SK-N-SH (cell line): ENCODE measurements around the gene SPACA7. TPM values are rescaled to one million over a fixed set of nuclear protein-coding genes. Genes with fewer than 3 reads are reported as not detected.

Experiments
- CTCF ChIA-PET: fragments of 300-600, 350-600 bp; formaldehyde crosslinking; extraction: SDS; loops from one replicate; lab custom pipeline; 2021; lab: Yijun Ruan, JAX
- POLR2A ChIA-PET: fragments of 350-600 bp; sonication (Branson Sonifier 250); formaldehyde crosslinking; extraction: SDS; loops from one replicate; lab custom pipeline; 2020; ENCODE audit warnings: antibody characterized with exemption, inconsistent platforms; lab: Yijun Ruan, JAX
- DNase-seq: peaks from one replicate; pipeline ENCODE4 v3.0.0; 2012
- H2AFZ ChIP-seq: fragments of 200-600 bp; sonication (generic); 2 replicates; pipeline ENCODE4 v1.8.1; 2016; ENCODE audit warnings: antibody characterized with exemption, mild to moderate bottlenecking, low read depth
- H3F3A ChIP-seq: fragments of 200-600 bp; sonication (generic); replicated peaks from 2 replicates; pipeline ENCODE3; 2016; ENCODE audit warnings: antibody characterized with exemption, mild to moderate bottlenecking; ENCODE audit not compliant: insufficient read depth
- H3K27ac ChIP-seq, 2 experiments: fragments of 200-500 bp in 1 of 2; fragments of 200-600 bp in 1 of 2; sonication (Bioruptor generic) in 1 of 2; sonication (generic), shearing (Covaris generic) in 1 of 2; 2 replicates each; pipeline versions ENCODE4 v1.5.1 to v1.6.1; 2014 to 2016; ENCODE audit warnings: low read depth in 2 of 2, inconsistent platforms in 1 of 2, low read length in 1 of 2, mild to moderate bottlenecking in 1 of 2, mixed read lengths in 1 of 2
- H3K27me3 ChIP-seq: fragments of 200-600 bp; sonication (generic), shearing (Covaris generic); 2 replicates; pipeline ENCODE4 v1.6.1; 2016; ENCODE audit warnings: mixed run types; ENCODE audit not compliant: insufficient read depth
- H3K36me3 ChIP-seq, 2 experiments: fragments of 200-500 bp in 1 of 2; fragments of 200-600 bp in 1 of 2; sonication (Bioruptor generic) in 1 of 2; sonication (generic) in 1 of 2; replicated peaks in 1 of 2; 2 replicates each; pipeline versions ENCODE3 to v1.5.1; 2014 to 2016; ENCODE audit warnings: low read length in 1 of 2, mild to moderate bottlenecking in 1 of 2; ENCODE audit not compliant: insufficient read depth in 2 of 2, control insufficient read depth in 1 of 2
- H3K4me1 ChIP-seq, 2 experiments: fragments of 200-500 bp in 1 of 2; fragments of 200-600 bp in 1 of 2; sonication (Bioruptor generic) in 1 of 2; sonication (generic), shearing (Covaris generic) in 1 of 2; 2 replicates each; pipeline versions ENCODE4 v1.5.1 to v1.6.1; 2014 to 2016; ENCODE audit warnings: low read depth in 1 of 2, low read length in 1 of 2, mixed run types in 1 of 2; ENCODE audit not compliant: insufficient read depth in 2 of 2, control insufficient read depth in 1 of 2
- H3K4me2 ChIP-seq: fragments of 200-600 bp; sonication (generic), shearing (Covaris generic); 2 replicates; pipeline ENCODE4 v1.6.1; 2017; ENCODE audit warnings: mixed run types
- H3K4me3 ChIP-seq, 2 experiments: fragments of 200-500 bp in 1 of 2; fragments of 200-600 bp in 1 of 2; sonication (Bioruptor generic) in 1 of 2; sonication (generic), shearing (Covaris generic) in 1 of 2; 2 replicates each; pipeline versions ENCODE4 v1.5.1 to v1.8.1; 2014 to 2016; ENCODE audit warnings: low read depth in 2 of 2, inconsistent platforms in 1 of 2, low read length in 1 of 2, mild to moderate bottlenecking in 1 of 2, mixed read lengths in 1 of 2, moderate library complexity in 1 of 2
- H3K79me2 ChIP-seq: fragments of 200-600 bp; sonication (generic); 2 replicates; pipeline ENCODE4 v1.8.1; 2017; ENCODE audit warnings: mild to moderate bottlenecking; ENCODE audit not compliant: insufficient read depth
- H3K9ac ChIP-seq: fragments of 200-600 bp; sonication (generic); 2 replicates; pipeline ENCODE4 v1.6.1; 2017; ENCODE audit warnings: mixed run types
- H3K9me2 ChIP-seq: fragments of 200-600 bp; sonication (generic); 2 replicates; pipeline ENCODE4 v1.6.1; 2017; ENCODE audit warnings: mixed run types
- H3K9me3 ChIP-seq: fragments of 200-600 bp; sonication (generic); 2 replicates; pipeline ENCODE4 v1.6.1; 2017; ENCODE audit warnings: mixed run types, mild to moderate bottlenecking, moderate library complexity
- H4K20me1 ChIP-seq: fragments of 200-600 bp; sonication (generic); 2 replicates; pipeline ENCODE4 v1.6.1; 2017; ENCODE audit warnings: mild to moderate bottlenecking, mixed run types; ENCODE audit not compliant: insufficient read depth
- EP300 ChIP-seq, 2 experiments: IDR thresholded peaks; 2 replicates each; pipeline versions ENCODE4 v1.4.0 to v1.6.1; 2012; ENCODE audit warnings: borderline replicate concordance in 1 of 2, low read depth in 1 of 2, low read length in 1 of 2
- EZH2phosphoT487 ChIP-seq: fragments of 200-600 bp; sonication (generic); IDR thresholded peaks from 2 replicates; pipeline ENCODE4 v1.6.1; 2017; ENCODE audit warnings: low read depth, mixed run types, mild to moderate bottlenecking, antibody characterized with exemption, moderate library complexity, borderline replicate concordance
- FOXJ3 ChIP-seq: sonication (generic); formaldehyde crosslinking; IDR thresholded peaks from 2 replicates; pipeline ENCODE4 v1.5.1; 2020; ENCODE audit warnings: mild to moderate bottlenecking, missing genetic modification reagents
- FOXM1 ChIP-seq: IDR thresholded peaks from 2 replicates; pipeline ENCODE4 v1.4.0; 2012; ENCODE audit warnings: low read depth, mild to moderate bottlenecking
- IRF3 ChIP-seq: fragments of 150-350 bp; IDR thresholded peaks from 2 replicates; pipeline ENCODE4 v1.6.1; 2016; ENCODE audit warnings: mild to moderate bottlenecking, low read depth, low read length
- JUND ChIP-seq: IDR thresholded peaks from 2 replicates; pipeline ENCODE4 v1.4.0; 2012
- MEF2A ChIP-seq: IDR thresholded peaks from 2 replicates; pipeline ENCODE4 v1.4.0; 2012; ENCODE audit warnings: low read depth, borderline replicate concordance
- MXI1 ChIP-seq: IDR thresholded peaks from 2 replicates; pipeline ENCODE4 v1.6.1; 2012; ENCODE audit warnings: mild to moderate bottlenecking, low read depth, low read length, improper control_type of control experiment
- NFIC ChIP-seq: IDR thresholded peaks from 2 replicates; pipeline ENCODE4 v1.4.0; 2012; ENCODE audit warnings: borderline replicate concordance
- NRF1 ChIP-seq: IDR thresholded peaks from 2 replicates; pipeline ENCODE4 v1.6.1; 2012; ENCODE audit warnings: low read depth, mild to moderate bottlenecking, low read length
- POLR2AphosphoS5 ChIP-seq: IDR thresholded peaks from 2 replicates; pipeline ENCODE4 v1.6.1; 2012; ENCODE audit warnings: low read depth, low read length
- RFX5 ChIP-seq: IDR thresholded peaks from 2 replicates; pipeline ENCODE4 v1.6.1; 2012; ENCODE audit warnings: mild to moderate bottlenecking, improper control_type of control experiment, low read length
- TEAD4 ChIP-seq: IDR thresholded peaks from 2 replicates; pipeline ENCODE4 v1.4.0; 2012; ENCODE audit warnings: mild to moderate bottlenecking, borderline replicate concordance; ENCODE audit not compliant: insufficient read depth
- ZBTB33 ChIP-seq: IDR thresholded peaks from 2 replicates; pipeline ENCODE4 v1.4.0; 2012; ENCODE audit warnings: low read depth, borderline replicate concordance
- WGBS: methylation state at CpG from one replicate; pipeline ENCODE4 v1.1.6; 2017; ENCODE audit warnings: low lambda C conversion rate; 5-methylcytosine and 5-hydroxymethylcytosine counted together
- polyA plus RNA-seq, 3 experiments: library from polyadenylated mRNA; depleted of rRNA; stranded (reverse); fragments of >200 nt; gene quantifications; 2 replicates each; pipeline ENCODE4 v1.2.3, GENCODE V29; 2012

SPACA7 gene
- polyA plus RNA-seq, 1 of the 3 experiments (the other 2 are of a cell fraction) = not detected

GRCh38 chr13:112370311-112370710 lies 5.8 kb upstream of the SPACA7 start:
- ChIA-PET POLR2A (no interaction called here), CTCF (no interaction called here)
- Histone ChIP-seq H3K27ac (no peak overlapping the region), H3K9me2 (no peaks in the 10 kb centered on the region), H4K20me1 (no peaks in the 10 kb centered on the region), H3K4me2 (no peak overlapping the region), H3K79me2 (no peaks in the 10 kb centered on the region), H3K4me3 (no peak overlapping the region), H3K4me1 (no peaks in the 10 kb centered on the region), H3K27me3 (peaks cover 14% of the 10 kb centered on the region; the same call in 1 of the 2 replicates), H3K9ac (no peak overlapping the region), H3K9me3 (no peaks in the 10 kb centered on the region), H3K36me3 (no peaks in the 10 kb centered on the region), H3F3A (no peaks in the 10 kb centered on the region), H2AFZ (no peak overlapping the region)
- no peak for DNase-seq
- TF ChIP-seq JUND (no peak), MEF2A (no peak), NRF1 (no peak), RFX5 (no peak), NFIC (no peak), FOXJ3 (no peak), EP300 (IDR thresholded peaks at IDR 0.05; ENCODE audit: borderline replicate concordance in 1 of 2, low read depth in 1 of 2, low read length in 1 of 2) (no peak), IRF3 (no peak)
- 13% methylated on average over 3 of the region's 3 CpGs for WGBS

- no peaks in the 10 kb centered on the region for H3K79me2 ChIP-seq
- H3K4me1 ChIP-seq = no peaks in the 10 kb centered on the region
- peaks cover 14% of the 10 kb centered on the region; the same call in 1 of the 2 replicates for H3K27me3 ChIP-seq
- ChIA-PET POLR2A (no interaction called here), CTCF (no interaction called here)
- no peak overlapping the region for H3K4me2 ChIP-seq
- H3K4me3 ChIP-seq = no peak overlapping the region
- no peaks in the 10 kb centered on the region for H4K20me1 ChIP-seq
- no peak overlapping the region for H2AFZ ChIP-seq
- no peak overlapping the region for H3K9ac ChIP-seq
- no peaks in the 10 kb centered on the region for H3K9me2 ChIP-seq
- H3K27ac ChIP-seq = no peak overlapping the region
- H3K9me3 ChIP-seq = no peaks in the 10 kb centered on the region
- no peak for TF ChIP-seq POLR2AphosphoS5
- TF ChIP-seq RFX5 = no peak
- TF ChIP-seq IRF3 = no peak
- TF ChIP-seq EP300 (IDR thresholded peaks at IDR 0.05; ENCODE audit: borderline replicate concordance in 1 of 2, low read depth in 1 of 2, low read length in 1 of 2) = no peak
- TF ChIP-seq FOXM1 = no peak
- no peak for TF ChIP-seq ZBTB33
- TF ChIP-seq MXI1 = no peak
- no peak for TF ChIP-seq TEAD4
- TF ChIP-seq EZH2phosphoT487 = no peak
- no peaks in the 10 kb centered on the region for H3K36me3 ChIP-seq
- DNase-seq = no peak
- 100% methylated on average over 1 of the region's 10 CpGs for WGBS
- H3F3A ChIP-seq = no peaks in the 10 kb centered on the region
Observed at GRCh38 chr13:112374271-112374670, 1.9 kb upstream of the SPACA7 start.
